Keratinocyte (primary cell): Measurements from ENCODE around the gene TSPAN2.

Source experiments
- CTCF ChIP-seq, 3 experiments: IDR thresholded peaks in 1 of 3; conservative IDR thresholded peaks in 1 of 3; optimal IDR thresholded peaks in 1 of 3; 2 replicates in 2 of 3; 3 replicates in 1 of 3; pipeline versions ENCODE3 to v1.5.1; 2011; ENCODE audit warnings: low read length in 3 of 3, mild to moderate bottlenecking in 3 of 3, moderate library complexity in 2 of 3, control low read depth in 1 of 3, inconsistent platforms in 1 of 3; ENCODE audit not compliant: insufficient read depth in 2 of 3; ENCODE audit errors: extremely low read depth in 1 of 3
- EZH2 ChIP-seq: IDR thresholded peaks from one replicate; pipeline ENCODE4 v1.6.1; 2012; ENCODE audit warnings: inconsistent platforms, mild to moderate bottlenecking, low read length, moderate library complexity

GRCh38 chr1:115133440-115133839, 44.1 kb upstream of the TSPAN2 start:
- TF ChIP-seq CTCF (optimal IDR thresholded peaks at IDR 0.05 in 1 of 3, IDR thresholded peaks at IDR 0.05 in 1 of 3, conservative IDR thresholded peaks at IDR 0.05 in 1 of 3; ENCODE audit: extremely low read depth in 1 of 3, insufficient read depth in 2 of 3, low read length in 3 of 3) (no peak), EZH2 (no peak)
